Measurements from ENCODE around the gene ARHGAP29.

The ARHGAP29 gene

DNA sequence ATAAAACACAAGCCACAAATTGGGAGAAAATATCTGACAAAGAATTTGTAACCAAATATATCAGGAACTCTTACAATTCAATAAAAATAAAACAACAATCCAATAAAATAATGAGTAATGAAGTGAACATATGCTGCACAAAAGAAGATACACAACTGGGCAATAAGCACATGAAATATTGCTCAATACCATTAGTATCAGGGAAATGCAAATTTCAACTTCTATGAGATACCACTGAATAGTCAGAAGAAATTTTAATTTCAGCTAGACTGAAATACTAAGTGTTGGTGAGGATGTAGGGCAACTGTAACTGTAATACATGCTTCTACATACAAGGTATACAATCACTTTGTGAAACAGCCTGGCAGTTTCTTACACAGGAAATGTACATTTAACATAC is 7.4 kb upstream of the ARHGAP29 start:
- no peak for DNase-seq (ENCODE audit: low spot score)
- TF ChIP-seq, protein P1, sequence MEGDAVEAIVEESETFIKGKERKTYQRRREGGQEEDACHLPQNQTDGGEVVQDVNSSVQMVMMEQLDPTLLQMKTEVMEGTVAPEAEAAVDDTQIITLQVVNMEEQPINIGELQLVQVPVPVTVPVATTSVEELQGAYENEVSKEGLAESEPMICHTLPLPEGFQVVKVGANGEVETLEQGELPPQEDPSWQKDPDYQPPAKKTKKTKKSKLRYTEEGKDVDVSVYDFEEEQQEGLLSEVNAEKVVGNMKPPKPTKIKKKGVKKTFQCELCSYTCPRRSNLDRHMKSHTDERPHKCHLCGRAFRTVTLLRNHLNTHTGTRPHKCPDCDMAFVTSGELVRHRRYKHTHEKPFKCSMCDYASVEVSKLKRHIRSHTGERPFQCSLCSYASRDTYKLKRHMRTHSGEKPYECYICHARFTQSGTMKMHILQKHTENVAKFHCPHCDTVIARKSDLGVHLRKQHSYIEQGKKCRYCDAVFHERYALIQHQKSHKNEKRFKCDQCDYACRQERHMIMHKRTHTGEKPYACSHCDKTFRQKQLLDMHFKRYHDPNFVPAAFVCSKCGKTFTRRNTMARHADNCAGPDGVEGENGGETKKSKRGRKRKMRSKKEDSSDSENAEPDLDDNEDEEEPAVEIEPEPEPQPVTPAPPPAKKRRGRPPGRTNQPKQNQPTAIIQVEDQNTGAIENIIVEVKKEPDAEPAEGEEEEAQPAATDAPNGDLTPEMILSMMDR (IDR thresholded peaks at IDR 0.05; ENCODE audit: extremely low read depth, missing control alignments), result no peak

DNA sequence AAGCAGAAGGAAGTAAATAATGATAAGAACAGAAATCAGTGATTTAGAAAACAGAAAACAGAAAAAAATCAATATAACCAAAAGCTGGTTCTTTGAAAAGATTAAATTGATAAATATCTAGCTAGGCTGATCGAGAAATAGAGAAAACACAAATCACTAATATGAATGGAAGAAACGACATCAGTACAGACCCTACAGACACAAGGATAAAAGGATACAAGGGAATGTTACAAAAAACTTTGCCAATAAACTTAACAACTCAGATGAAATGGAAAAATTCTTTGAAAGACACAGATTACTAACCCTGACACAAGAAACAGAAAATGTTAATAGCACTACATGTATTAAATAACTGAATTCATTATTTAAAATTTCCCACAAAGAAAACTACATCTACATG is 6.3 kb upstream of the ARHGAP29 start:
- no peak for DNase-seq (ENCODE audit: low spot score)
- TF ChIP-seq, protein P1 (IDR thresholded peaks at IDR 0.05; ENCODE audit: extremely low read depth, missing control alignments), result no peak

DNA sequence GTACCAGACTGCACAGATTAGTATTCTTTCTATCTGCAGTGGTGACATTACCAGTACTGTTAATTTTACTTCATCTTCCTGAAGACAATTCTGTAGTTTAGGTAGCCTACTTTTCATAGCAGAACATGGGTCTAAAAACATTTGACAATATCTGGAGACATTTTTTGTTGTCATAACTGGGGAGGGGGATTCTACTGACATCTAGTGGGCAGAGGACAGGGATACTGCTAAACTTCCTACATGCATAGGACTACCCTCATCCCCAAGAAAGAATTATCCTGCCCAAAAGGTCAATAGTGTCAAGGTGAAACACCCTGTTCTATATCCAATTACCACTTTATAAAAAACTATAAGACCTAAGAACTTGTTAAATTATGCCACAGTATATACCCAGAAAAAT is 3.4 kb upstream of the ARHGAP29 start:
- TF ChIP-seq, protein P1 (IDR thresholded peaks at IDR 0.05; ENCODE audit: extremely low read depth, missing control alignments), result no peak
- DNase-seq (ENCODE audit: low spot score), result no peak

DNA sequence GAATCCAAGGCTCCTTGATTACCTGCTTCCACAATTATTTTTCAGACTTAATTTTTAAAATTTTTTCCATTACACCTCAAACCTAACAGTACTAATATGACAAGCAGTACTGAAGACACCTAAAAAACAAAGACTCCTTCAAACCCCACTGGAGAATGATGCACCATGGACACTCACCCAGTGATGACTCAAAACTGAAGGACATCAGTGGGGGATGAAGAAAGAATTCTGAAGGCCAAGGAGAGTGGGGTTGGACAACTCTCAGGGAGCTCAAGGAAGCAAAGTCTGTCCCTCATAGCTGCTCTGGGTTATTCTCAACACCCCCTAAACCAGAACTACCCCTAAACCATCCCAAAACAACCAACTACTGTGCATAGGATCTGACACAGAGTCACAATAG is 2.4 kb upstream of the ARHGAP29 start:
- no peak for DNase-seq (ENCODE audit: low spot score)
- TF ChIP-seq, protein P1 (IDR thresholded peaks at IDR 0.05; ENCODE audit: extremely low read depth, missing control alignments), result no peak

DNA sequence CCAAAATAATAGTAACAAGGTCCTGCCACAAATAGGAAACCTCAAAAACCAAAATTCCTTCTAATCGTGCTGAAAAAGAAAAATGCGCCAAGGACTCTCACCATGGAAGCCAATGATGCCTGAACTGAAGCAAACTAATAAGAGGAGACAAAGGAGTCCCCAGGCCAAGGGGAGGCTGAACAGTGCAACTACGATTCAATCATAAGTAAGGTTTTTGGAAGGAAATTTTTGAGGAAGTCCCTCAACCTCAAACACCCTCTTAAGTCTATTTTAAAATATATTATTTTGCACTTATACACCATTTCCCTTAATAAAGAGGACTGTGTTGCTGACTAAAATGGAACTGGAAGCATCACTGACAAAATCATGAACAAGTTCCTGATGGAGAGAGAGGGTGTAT is 1.7 kb upstream of the ARHGAP29 start:
- TF ChIP-seq, protein P1 (IDR thresholded peaks at IDR 0.05; ENCODE audit: extremely low read depth, missing control alignments), result no peak
- DNase-seq (ENCODE audit: low spot score), result no peak

DNA sequence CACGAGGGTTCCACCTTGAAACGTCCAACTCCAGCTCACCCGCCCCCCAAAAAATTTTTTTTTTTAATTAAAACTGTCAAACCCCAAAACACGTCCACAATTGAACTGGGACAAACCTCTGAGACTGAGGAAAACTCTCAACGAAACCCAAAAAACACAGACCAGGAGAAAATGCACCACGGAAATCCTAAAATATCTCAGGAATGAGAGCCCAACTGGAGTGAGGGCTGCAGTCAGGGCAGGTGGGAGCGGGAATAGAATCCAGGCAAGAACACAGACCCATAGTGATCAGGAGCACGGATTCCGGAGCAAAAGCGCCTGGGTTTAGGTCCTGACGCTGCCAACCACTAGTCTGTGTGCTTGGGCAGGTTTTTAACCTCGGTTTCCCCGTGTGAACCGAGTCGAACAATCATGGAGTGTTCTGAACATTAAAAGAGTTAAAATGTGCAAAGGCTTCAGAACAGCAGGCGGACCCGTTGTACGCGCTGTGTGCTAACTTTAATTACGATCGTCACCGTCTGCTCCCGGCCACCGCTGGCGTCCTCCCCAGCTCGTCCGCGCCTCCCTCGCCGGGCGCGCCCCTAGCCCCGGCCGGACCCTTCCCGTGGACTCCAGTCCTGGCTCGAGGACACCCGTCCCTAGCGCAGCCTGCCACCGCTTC is 624 bp downstream of the ARHGAP29 start:
- TF ChIP-seq, protein P1 (IDR thresholded peaks at IDR 0.05; ENCODE audit: extremely low read depth, missing control alignments), result no peak
- DNase-seq (ENCODE audit: low spot score), result no peak

DNA sequence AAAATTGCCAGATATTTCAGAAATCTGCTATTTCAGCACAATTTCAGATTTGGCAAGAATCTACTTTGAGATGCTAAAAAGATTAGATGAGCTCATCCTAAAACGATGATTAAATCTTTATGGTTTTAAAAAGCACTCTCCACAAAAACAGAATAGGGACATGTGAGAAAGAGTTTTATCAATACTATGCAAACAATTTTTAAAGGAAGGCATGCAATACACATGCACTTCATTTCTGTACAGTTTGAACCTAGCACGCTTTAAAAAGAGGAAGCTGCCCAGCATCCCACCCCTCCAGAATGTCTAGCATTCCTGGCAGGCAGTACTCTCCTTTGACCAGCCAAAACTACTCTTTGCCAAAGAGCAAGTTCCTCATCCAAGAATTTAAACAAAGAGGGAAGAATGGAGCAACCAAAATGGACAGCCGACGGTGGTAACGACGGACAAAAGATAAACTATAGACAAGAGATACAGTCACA is 1.3 kb downstream of the ARHGAP29 start:
- TF ChIP-seq, protein P1 (IDR thresholded peaks at IDR 0.05; ENCODE audit: extremely low read depth, missing control alignments), result no peak
- DNase-seq (ENCODE audit: low spot score), result no peak
